GM12864 (cell line): ENCODE results near the gene CAMK4.
"Not testable (repeated sequence)": the region's sequence is repeated elsewhere in the genome, so short reads cannot be mapped to it uniquely, and the experiment has no call there.

Source experiments
- DNase-seq: peaks from one replicate; pipeline ENCODE4 v3.0.0-alpha.2; 2011; ENCODE audit warnings: low read depth
- H3K4me3 ChIP-seq: 2 replicates; pipeline ENCODE4 v1.5.1; 2011; ENCODE audit warnings: mild to moderate bottlenecking, low read depth, low read length, control low read depth
- TF ChIP-seq, protein P1 (sequence below): IDR thresholded peaks from 2 replicates; pipeline ENCODE4 v1.5.1; 2011; ENCODE audit warnings: low read depth, mild to moderate bottlenecking, moderate library complexity, low read length, control low read depth, inconsistent platforms; ENCODE audit errors: missing control alignments

CAMK4 gene

DNA sequence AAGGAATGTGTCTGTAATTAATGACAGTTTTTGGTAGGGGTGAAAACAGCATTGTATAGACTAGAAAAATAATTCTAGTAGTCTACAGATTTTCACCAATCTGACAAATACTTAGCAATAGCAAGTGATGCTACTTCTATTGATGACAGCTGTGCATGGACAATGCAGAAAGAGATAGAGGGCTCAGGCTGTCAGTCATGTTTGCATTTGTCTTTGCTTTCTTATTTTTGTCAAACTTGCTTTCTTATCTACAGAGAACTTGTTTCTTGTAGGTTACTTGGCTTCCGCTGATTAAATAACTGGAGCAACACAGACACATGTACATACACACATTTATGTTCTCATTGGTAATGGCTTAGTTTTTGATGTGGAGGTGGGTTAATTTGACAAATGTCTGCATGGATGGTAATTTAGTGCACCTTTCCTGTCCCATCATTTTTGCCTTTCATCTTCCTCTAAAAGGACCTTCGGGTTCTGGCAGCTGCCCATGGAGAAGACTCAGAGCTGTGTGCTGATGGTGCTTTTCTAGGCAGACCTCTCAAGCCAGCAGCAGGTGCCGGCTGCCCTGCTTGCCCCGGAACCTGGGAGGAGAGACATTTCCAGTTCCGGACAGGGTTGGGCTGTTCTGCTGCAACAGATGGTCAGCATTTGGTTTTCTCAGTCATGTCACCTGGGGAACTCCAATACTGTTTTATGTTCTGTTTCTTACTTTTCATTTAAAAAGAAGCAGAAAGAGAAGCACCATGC lies 28.8 kb downstream of the CAMK4 start:
- TF ChIP-seq, protein P1, sequence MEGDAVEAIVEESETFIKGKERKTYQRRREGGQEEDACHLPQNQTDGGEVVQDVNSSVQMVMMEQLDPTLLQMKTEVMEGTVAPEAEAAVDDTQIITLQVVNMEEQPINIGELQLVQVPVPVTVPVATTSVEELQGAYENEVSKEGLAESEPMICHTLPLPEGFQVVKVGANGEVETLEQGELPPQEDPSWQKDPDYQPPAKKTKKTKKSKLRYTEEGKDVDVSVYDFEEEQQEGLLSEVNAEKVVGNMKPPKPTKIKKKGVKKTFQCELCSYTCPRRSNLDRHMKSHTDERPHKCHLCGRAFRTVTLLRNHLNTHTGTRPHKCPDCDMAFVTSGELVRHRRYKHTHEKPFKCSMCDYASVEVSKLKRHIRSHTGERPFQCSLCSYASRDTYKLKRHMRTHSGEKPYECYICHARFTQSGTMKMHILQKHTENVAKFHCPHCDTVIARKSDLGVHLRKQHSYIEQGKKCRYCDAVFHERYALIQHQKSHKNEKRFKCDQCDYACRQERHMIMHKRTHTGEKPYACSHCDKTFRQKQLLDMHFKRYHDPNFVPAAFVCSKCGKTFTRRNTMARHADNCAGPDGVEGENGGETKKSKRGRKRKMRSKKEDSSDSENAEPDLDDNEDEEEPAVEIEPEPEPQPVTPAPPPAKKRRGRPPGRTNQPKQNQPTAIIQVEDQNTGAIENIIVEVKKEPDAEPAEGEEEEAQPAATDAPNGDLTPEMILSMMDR, result no peak
- no peak overlapping the region; the same call in 1 of the 2 replicates for H3K4me3 ChIP-seq
- DNase-seq, result peak; percentile 86

DNA sequence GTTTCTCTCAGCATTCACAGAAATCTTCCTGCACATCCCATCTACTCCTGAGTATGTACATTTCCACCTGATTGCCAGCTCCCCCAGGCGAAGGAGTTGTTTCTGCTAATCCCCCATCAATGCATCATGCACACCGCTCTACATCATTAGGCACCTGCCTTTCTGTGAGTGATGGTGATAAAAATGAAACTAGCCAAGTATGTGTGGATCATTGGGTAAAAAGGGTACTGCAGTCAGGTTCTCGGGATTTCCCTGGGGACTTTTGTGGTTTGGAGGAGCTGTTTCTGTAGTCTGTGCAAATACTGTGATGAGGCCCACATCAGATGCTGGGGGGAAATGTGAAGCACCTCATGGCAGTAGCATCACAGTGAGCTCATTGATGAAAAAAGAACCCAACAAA lies 30.4 kb downstream of the CAMK4 start:
- TF ChIP-seq, protein P1, result no peak
- peak; percentile 96 for DNase-seq
- no peak overlapping the region; the same call in 1 of the 2 replicates for H3K4me3 ChIP-seq

DNA sequence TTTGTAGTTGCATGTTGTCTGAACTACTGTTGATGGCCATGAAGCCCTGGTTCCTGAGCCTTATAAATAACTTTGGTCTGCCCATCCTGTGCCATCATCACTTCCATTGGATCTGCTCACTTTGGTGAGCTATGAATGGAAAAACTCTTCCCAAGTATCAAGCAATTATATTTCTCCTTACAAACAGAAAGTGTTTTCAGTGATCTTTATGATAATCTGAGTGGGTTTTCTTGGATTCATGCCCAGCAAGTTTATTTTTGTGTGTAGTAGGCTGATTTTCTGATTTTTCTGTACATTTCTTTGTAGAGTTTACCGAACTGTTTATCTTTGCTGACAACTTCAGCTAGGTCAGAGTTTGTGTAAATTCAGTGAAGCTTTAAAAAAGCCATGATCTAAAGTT lies 31.0 kb downstream of the CAMK4 start:
- H3K4me3 ChIP-seq, result peak overlapping the region; percentile 3; the same call in 1 of the 2 replicates
- TF ChIP-seq, protein P1, result no peak
- DNase-seq, result no peak

DNA sequence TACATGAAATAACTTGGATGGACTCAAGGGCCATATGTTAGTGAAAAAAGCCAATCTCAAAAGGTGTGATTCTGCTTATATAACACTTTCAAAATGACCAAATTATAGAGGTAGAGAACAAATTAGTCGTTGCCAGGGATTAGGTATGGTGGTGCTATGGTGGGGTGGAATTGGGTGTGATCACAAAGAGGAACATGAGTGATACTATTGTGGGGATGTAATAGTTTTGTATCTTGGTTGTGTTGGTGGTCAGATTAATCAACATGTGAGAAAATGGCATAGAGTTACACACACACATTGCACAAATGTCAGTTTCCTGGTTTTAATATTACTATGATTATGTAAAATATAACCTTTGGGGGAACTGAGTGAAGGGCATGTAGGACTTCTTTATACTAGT lies 31.9 kb downstream of the CAMK4 start:
- DNase-seq, result no peak
- no peak overlapping the region for H3K4me3 ChIP-seq
- TF ChIP-seq, protein P1, result no peak

DNA sequence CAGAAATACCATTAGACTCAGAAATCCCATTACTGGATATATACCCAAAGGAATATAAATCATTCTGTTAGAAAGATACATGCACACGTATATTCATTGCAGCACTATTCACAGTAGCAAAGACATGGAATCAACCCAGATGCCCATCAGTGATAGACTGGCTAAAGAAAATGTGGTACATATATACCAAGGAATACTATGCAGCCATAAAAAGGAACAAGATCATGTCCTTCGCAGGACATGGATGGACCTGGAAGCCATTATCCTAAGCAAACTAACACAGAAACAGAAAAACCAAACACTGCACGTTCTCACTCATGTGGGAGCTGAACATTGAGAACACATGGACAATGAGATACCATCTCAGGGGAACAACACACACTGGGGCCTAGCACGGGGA lies 33.4 kb downstream of the CAMK4 start:
- DNase-seq, result not testable (repeated sequence)

DNA sequence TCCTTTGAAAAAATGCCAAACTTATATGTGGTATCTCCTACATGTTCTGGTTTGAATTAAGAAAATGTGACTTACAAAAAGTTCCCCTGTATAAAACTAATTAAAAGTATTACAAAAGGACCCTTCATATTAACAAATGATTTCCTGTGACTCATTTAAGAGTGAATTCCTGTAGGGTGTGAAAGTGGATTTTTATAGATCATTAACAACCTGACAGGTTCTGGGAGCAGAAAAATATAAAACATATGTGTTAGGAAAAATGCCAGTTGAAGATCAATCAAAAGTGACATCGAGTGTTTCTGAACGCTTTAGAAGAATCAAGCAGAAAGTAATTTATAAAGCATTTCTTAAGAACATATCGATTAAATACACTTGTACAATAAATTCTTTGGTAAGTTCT lies 35.5 kb downstream of the CAMK4 start:
- DNase-seq, result no peak
- TF ChIP-seq, protein P1, result no peak
- no peak overlapping the region for H3K4me3 ChIP-seq

More for the DNA sequence above, 33.4 kb downstream of the CAMK4 start:
- not testable (repeated sequence) for H3K4me3 ChIP-seq

DNA sequence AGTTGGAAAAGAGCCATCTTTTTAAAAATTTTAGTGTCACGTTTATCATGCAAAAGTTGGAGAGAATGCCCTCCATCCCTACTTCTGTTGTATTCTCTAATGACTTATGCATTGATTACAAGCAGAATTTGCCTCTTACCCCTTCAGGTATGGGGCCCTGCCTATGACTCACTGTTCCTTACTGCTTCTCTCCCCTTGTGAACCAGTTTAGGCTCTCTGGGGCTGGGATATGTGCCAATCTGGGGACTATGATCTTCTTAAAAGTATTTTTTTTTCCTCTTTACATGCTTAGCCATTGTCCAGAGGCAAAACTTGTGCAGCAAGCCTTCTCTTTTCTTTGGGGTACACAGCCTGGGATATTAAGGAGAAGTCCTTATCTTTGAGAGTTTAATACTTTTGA lies 37.4 kb downstream of the CAMK4 start:
- TF ChIP-seq, protein P1, result no peak
- no peak for DNase-seq
- H3K4me3 ChIP-seq, result no peak overlapping the region
